ENCODE results near the gene AFMID.
A peak's percentile ranks its signal among the peaks of the same experiment; 100 is the strongest.

AFMID gene

DNA sequence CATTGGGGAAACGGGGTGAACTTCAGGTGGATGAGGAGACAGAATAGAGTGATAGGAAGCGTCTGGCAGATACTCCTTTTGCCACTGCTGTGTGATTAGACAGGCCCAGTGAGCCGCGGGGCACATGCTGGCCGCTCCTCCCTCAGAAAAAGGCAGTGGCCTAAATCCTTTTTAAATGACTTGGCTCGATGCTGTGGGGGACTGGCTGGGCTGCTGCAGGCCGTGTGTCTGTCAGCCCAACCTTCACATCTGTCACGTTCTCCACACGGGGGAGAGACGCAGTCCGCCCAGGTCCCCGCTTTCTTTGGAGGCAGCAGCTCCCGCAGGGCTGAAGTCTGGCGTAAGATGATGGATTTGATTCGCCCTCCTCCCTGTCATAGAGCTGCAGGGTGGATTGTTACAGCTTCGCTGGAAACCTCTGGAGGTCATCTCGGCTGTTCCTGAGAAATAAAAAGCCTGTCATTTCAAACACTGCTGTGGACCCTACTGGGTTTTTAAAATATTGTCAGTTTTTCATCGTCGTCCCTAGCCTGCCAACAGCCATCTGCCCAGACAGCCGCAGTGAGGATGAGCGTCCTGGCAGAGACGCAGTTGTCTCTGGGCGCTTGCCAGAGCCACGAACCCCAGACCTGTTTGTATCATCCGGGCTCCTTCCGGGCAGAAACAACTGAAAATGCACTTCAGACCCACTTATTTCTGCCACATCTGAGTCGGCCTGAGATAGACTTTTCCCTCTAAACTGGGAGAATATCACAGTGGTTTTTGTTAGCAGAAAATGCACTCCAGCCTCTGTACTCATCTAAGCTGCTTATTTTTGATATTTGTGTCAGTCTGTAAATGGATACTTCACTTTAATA lies 37.3 kb downstream of the AFMID start:
- DNase-seq: no peak

DNA sequence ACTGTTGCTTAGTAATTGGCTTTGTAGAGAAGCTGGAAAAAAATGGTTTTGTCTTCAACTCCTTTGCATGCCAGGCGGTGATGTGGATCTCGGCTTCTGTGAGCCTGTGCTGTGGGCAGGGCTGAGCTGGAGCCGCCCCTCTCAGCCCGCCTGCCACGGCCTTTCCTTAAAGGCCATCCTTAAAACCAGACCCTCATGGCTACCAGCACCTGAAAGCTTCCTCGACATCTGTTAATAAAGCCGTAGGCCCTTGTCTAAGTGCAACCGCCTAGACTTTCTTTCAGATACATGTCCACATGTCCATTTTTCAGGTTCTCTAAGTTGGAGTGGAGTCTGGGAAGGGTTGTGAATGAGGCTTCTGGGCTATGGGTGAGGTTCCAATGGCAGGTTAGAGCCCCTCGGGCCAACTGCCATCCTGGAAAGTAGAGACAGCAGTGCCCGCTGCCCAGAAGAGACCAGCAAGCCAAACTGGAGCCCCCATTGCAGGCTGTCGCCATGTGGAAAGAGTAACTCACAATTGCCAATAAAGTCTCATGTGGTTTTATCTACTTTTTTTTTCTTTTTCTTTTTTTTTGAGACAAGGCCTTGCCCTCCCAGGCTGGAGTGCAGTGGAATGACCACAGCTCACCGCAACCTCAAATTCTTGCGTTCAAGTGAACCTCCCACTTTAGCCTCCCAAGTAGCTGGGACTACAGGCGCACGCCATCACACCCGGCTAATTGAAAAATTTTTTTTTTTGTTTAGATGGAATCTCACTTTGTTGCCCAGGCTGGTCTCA lies 38.1 kb downstream of the AFMID start:
- no peak for DNase-seq

DNA sequence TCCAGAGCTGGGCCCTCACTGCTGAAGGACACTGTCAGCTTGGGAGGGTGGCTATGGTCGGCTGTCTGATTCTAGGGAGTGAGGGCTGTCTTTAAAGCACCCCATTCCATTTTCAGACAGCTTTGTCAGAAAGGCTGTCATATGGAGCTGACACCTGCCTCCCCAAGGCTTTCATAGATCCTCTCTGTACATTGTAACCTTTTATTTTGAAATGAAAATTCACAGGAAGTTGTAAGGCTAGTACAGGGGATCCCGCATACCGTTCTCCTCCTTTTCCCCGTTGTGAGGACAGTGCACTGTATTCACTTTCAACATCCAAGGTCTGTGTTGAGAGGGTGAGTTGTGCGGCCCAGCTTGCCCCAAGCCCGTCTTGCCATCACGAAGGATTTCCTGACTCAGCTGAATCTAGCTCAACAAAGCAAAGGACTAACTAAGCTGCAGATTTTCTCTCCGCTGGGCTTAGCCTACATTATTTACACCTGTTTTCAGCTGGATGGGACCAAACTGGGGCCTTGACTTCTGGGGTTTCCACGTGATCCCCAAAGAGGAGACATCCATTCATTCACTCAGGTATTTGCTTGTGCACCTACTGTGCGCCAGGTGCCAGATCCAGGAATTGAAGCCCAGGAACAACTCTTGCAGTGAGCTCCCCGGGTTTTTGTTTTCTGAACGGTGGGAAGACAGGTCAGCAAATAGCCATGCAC lies 39.0 kb downstream of the AFMID start:
- no peak for DNase-seq

DNA sequence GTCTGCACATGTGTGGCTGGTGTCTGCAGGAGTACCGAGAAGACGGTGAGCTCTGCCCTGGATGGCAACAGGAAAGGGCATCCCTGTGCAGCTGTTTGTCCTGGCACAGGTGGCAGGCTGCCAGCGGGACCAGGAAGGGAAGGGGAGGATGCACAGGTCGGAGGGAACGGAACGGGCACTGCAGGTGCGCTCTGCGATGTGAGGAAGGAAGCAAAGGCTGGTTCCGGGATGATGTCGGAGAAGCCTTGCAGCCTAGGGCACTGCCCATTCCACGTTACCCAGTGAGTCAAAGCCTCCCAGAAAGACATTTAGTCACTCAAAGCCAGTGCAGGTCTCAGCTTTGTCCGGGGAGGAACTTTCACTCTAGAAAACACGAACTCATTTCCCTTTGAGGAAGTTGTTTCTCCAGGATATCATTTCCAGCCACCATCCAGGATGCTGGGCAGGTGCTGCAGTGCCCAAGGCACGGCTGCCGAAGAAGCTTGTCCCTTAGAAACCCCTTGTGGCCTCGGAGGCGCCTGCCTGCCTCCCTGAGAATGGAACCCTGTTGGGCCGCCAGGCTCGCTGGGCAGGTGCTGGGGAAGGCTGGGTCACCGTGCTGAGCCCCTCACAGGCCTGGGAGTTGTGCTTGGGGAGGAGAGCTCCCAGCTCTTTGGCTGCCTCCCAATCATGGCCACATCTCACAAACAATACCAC lies 39.7 kb downstream of the AFMID start:
- peak; percentile 21 for DNase-seq

DNA sequence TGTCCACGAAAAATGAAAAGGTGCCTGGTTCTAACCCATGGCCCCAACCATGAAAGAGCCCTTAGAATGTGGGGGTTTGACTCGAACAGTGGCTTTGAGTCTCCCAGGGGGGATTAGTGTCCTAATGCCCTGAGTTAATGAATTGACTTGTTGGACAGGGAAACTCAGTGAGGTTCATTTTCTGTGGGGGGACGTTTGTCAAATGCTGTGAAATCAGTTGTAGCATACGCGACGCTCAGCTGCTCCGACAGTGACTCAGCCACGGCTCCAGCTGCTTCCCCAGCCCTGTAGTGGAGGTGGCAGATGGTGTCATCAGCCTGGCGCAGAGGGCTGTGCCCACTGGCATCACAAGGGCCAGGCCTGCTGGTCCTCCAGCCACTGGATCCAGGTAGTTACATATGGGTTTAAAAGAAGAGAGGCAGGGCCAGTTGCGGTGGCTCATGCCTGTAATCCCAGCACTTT lies 40.3 kb downstream of the AFMID start:
- peak; percentile 37 for DNase-seq

DNA sequence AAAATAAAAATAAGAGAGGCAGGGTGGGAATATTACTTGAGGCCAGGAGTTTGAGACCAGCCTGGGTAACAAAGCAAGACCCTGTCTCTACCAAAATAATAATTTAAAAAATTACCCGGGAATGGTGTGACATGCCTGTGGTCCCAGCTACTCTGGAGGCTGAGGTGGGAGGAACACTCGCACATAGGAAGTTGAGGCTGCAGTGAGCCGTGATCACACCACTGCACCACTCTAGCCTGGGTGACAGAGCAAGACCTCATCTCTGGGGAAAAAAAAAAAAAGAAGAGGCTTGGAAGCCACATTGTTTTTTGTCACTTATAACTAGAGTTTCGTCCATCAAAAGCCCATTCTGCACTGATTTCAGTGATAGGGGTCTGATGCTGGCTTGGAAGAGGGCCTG lies 41.0 kb downstream of the AFMID start:
- DNase-seq: no peak

DNA sequence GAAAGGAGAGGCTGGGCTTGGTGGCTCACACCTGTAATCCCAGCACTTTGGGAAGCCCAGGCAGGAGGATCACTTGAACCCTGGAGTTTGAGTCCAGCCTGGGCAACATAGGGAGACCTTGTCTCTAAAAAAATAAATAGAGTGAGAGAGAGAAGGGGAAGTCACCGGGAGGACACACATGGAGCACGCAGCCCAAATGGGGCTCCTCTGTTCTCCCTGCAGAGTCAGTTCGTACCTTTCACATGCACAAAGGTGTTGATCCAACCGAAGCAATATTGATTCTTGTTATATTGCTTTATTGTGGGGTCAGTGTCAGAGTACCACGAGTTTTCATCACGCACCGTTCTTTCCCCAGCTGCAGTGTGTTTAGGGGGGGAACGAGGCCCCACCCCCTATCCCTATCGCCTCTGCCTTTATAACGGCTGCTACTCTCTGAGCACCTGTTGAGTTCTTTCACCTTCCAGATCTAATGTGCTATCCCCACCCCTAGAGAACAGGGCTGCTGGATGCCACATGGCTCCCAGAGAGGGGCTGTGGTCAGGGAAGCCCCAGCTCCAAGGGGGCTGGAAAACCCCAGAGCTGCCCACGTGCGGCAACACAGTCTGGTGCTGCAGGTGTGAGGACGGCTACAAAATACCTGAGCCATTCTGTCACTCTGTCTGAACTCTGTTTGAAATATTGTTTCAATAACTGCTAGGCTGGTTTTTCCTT lies 43.2 kb downstream of the AFMID start:
- DNase-seq: no peak

DNA sequence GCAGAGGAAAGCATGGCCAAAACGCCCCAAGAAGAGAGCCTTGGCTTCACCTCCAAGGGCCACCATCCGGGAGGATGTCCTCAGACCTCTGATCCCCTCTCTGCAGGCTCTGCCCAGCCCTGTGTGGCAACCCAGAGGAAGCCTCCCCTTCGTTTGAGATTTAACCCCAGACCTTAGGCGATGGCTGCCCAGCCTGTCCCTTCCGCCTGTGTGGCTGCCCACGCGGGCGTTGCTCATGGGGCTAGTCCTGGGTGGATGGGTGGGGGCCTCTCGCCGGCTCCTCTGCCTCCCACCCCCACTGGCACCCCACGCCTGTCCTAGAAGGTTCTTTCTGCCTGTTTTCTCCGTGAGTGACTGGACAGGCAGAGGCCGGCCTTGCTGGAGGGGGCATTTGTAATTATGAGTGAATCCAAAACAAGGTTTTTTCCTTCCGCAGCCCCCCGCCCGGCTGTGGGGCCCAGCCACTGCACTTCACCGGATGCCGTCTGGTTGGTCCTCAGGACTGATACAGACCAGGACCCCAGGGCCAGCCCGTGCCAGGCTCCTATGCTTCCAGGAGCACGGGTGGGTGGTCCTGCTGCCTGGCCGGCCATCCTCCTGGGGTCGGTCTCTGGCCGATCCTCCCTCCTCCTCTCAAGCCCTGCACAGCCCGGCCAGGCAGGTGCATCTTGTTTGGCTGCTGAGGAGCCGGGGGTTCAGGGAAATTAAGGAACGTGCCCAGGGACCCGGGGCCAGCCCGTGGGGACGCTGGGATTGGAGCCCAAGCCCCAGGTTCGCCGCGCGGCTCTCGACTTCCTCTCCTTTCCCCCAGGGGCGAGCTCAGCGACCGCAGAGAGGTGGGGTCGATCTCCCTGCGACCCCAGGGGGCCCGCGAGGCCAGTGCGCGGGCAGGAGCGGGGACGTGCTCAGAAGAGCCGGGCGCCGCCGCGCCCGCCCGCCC lies 44.1 kb downstream of the AFMID start, which contains the start of gene TMEM235:
Gene TMEM235 (plus strand): TSS at position 636 of the 940 bp plus-strand sequence. CDS start 393 bp downstream, outside the sequence.
- DNase-seq: no peak

DNA sequence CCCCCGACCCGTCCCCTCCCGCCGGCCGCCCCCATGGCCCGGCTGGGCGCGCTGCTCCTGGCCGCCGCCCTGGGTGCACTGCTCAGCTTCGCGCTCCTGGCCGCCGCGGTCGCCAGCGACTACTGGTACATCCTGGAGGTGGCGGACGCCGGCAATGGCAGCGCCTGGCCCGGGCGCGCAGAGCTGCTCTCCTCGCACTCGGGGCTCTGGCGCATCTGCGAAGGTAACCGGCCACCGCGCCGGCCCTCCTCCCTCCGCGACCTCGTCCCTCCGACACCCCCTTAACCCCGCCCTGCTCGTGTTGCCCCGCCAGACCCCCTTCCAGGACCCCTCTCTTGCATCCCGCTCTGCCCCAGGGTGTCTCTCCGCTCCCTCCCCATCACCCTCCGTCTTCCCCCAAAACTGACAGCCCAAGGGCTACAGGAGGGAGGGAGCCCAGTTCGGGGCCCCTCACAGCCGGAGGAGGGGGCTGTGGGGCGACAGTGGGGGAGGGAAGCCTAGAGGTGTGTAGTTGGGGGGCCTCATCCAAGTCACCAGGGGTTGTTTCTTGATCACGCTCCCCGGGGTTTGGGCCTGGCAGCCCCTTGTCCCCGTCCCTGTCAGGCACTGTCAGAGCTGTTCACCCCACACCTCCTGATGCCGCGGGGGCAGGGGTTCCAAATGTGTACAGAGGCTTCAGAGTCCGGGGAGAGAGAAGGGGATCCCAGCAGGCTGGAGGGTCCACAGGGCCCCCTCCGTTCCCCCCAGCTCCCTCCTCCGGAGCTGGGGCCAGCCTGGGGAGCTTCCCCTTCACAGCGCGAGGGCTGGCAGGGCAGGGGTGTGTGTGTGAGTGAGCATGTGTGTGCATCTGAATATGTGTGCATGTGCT lies 45.1 kb downstream of the AFMID start:
- peak; percentile 21 for DNase-seq

DNA sequence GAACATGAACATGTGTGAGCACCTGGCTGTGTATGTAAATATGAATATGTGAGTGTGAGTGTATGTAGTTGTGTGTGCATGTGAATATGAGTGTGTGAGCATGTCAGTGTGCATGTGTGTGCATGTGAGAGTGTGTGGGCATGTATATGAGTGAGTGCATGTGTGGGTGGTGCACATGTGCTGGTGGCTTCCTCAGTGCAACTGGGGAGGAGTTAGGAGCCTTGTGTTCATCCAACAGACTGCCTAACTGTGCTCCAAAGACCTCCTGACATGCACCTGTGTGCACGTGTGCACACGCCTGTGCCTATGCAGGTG lies 45.7 kb downstream of the AFMID start:
- DNase-seq: no peak

DNA sequence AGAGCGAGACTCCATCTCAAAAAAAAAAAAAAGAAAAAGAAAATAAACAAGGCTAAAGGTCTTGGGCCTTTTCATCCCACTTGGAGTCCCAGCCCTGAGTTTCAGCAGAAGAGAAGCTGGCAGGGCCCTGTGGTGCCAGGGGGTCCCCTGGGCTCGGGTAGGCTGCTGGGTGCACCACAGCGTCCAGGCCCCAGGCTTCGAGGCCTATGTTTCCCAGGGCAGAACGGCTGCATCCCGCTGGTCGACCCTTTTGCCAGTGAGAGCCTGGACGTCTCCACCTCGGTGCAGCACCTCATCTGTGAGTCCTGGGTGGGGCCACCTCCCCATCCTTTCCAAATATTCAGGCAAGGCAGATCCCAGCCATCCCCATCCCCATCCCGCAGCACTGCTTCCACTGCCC lies 46.5 kb downstream of the AFMID start:
- DNase-seq: peak; percentile 15

DNA sequence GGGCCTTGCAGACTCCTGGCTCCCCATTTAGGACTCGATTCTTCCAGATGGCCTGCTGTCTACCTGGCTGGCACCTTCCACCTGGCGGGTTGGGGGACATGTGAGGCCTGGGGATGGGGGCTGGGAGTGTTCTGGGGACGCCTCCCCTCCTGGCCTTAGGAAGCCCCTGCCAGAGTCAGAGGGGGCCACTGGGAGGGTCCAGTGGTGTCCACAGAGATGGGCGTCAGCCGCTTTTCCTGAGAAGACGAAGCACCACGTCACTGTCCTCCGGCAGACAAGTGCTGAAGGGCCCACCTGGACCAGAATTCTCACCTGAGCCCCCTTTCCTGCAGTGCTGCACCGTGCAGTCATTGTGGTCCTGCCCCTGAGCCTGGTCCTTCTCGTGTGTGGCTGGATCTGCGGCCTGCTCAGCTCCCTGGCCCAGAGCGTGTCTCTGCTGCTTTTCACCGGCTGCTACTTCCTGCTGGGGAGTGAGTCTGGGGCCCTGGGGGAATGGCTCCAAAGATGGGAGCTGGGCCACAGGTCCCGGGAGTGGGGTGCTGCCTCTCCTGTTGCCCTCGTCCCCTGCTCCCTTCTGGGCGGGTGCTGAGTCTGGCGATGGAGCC lies 47.2 kb downstream of the AFMID start:
- peak; percentile 16 for DNase-seq

DNA sequence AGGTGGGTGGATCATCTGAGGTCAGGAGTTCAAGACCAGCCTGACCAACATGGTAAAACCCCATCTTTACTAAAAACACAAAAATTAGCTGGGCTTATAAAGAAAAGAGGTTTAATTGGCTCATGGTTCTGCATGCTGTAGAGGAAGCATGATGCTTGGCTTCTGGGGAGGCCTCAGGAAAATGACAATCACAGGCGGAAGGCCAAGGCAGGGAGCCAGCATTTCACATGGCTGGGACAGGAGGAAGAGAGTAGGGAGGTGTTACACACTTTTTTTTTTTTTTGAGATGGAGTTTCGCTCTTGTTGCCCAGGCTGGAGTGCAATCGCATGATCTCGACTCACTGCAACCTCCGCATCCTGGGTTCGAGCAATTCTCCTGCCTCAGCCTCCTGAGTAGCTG lies 47.9 kb downstream of the AFMID start:
- DNase-seq: peak; percentile 76

DNA sequence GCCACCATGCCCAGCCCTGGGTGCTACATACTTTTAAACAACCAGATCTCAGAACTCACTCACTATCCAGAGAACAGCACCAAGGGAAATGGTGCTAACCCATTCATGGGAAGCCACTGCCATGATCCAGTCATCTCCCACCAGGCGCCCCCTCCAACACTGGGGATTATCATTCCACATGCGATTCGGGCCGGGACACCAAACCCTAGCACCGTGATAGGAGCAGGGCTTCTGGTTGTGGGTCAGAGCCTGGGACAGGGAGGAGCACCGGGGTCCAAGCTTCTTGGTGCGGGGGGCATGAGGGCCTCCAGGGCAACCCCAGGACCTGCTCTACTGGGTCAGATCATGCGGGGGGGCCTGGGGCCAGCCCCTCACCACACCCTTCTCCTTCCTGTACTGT lies 48.7 kb downstream of the AFMID start:
- DNase-seq: no peak

DNA sequence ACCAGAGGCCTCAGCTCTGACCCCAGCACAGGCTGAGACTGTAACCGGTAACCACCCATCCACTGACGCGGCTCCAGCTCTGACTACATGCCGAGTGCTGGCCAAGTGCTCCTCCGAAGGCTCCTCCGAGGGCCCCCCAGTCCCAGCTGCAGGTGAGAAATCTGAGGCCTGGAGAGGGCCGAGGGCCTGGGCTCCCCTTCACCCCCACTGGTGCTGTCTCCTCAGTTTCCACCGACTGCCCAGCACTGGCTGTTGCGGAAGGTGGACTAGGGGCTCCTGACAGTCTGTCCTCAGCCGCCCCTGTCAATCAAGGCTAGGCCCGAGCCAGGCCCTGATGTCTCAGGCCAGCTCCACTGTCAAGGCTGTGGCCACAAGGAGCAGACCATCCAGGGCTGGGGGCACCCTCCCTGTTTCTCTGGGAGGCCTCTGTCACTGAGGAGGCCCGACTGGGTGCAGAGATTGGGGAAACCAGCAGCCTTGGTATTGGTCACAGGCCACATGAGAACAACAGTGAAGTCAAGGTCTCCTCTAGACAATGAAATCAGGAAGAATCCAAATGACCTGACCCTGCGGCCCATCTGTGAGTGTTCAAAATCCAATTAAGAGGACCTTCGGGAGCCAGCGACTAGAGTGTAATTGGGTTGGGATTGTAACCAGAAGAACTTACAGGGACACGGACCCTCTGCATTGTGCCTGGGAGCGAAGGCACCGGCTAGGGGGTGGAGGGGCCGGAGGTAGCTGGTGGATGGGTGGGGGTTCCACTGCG lies 49.4 kb downstream of the AFMID start:
- DNase-seq: peak; percentile 28

DNA sequence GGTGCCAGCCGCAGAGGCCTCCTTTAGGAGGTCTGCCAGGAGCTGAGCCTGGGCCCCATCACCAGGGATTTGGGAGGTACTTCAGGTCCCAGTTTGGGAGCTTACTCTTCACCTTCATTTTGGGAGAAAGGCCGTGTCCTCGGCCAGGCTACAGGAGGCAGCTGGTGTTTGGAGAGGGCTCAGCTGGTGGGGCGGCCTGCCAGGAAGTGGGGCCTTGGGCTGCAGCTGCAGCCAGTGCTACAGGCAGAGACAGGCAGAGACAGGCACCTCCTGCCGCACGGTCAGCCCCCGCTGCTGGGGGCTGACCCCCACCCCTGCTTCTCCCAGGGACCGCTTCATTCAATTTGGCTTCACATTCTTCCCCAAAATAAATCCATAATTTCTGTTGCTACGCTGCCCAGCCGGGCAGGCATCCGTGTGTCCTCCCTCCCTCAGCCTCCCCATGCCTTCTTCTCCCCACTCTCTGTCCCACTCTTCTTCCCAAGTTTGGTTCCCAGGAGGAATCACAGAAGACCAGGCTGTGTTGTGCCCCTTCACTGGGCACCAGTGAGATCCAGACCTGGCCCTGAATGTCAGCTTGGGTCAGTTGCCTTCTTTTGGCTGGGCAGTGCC lies 50.3 kb downstream of the AFMID start:
- peak; percentile 82 for DNase-seq

DNA sequence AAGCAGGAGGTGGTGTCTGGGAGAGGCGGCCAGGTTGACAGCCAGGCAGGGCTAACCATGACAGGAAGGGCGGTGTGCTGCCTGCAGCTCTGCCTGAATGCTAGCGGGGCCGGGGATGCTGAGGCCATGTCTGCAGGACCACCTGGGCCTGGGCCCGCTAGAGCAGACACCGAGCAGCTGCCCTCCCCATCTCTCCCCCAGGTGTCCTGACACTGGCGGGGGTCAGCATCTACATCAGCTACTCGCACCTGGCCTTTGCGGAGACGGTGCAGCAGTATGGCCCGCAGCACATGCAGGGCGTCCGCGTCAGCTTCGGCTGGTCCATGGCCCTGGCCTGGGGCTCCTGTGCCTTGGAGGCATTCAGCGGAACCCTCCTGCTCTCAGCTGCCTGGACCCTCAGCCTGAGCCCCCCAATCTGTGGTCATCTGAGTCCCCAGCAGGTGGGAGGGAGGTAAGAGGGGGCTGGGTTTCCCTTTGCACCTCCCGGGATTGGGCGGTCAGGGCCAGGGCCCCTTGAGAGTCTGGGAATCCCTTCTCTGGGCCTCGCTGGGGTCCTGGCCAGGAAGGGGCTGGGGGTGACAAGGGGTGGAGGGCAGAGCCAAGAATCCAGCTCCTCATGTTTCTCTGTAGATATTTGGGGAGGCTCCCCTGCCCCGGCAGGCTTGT lies 51.8 kb downstream of the AFMID start:
- peak; percentile 16 for DNase-seq

DNA sequence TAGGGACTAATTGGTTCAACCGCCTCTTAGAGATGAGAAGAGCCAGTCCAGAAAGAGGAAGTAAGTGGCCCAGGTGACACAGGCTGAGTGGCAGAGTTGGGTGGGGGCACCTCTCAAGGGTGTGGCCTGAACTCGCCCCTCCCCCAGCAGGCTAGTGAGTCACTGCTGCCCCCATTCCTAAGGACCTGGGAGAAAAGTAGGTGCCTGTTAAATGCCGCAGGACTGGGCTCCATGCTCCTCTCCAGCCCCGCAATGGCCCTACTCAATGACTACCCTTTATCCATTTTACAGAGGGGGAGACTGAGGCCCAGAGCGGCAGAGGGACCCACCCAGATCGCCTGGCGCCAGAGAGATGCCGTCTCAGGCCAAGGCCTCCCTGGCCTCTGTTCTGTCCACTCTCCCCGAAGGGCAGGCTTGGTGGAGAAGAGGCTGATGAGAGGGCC lies 52.3 kb downstream of the AFMID start:
- DNase-seq: peak; percentile 18

All from femur (tissue), 1 donor.